ENCODE results near the gene CHRDL2.
A peak's percentile ranks its signal among the peaks of the same experiment; 100 is the strongest.
"Not testable (repeated sequence)": the region's sequence is repeated elsewhere in the genome, so short reads cannot be mapped to it uniquely, and the experiment has no call there.

CHRDL2 gene, protein sequence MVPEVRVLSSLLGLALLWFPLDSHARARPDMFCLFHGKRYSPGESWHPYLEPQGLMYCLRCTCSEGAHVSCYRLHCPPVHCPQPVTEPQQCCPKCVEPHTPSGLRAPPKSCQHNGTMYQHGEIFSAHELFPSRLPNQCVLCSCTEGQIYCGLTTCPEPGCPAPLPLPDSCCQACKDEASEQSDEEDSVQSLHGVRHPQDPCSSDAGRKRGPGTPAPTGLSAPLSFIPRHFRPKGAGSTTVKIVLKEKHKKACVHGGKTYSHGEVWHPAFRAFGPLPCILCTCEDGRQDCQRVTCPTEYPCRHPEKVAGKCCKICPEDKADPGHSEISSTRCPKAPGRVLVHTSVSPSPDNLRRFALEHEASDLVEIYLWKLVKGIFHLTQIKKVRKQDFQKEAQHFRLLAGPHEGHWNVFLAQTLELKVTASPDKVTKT

DNA sequence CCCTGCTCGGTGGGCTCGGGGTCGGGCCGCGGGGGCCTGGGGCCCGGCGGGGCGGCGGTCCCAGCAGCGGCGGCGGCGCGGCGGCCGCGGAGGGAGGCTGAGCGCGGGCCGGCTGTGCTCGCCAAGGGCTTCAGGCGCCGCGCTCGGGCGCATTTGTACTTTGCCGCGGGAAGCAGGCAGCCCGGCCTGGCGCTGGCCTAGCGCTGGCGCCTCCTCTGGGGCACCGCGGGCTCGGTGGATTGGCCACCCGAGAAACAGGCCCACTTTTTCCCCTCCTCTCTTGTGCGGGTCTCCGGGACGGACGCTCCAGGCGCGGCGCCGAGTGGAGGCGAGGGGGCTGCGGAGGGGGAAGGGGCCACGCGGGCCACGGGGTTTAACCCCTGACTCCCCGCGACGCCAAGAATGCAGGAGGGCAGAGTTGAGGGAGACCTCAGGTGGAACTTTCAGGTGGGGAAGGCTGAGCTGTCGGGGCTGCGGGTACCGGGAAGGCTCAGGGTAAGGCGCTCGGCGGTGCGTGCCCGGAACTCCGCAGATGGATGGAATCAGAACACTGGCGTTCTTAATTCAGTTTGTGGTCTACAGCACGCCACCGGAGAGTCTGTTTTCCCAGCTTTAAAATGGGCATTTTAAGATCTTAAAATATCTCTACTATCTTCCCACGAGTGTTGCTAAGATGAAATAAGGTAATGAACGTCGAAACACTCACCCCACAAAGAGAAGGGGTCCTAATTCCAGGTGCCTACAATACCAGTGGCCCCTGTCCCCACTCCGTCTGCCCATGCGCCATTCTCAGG is at the start of gene CHRDL2:
Gene CHRDL2, minus strand, starts transcription at position 126 of the 794 bp plus-strand sequence. CDS start 538 bp downstream, outside the sequence.
- DNase-seq (ENCODE audit: low read depth) = no peak

- no peak for DNase-seq (ENCODE audit: low read depth)
Measured at GRCh38 chr11:74780248-74781005, 49.2 kb upstream of the CHRDL2 start.

DNA sequence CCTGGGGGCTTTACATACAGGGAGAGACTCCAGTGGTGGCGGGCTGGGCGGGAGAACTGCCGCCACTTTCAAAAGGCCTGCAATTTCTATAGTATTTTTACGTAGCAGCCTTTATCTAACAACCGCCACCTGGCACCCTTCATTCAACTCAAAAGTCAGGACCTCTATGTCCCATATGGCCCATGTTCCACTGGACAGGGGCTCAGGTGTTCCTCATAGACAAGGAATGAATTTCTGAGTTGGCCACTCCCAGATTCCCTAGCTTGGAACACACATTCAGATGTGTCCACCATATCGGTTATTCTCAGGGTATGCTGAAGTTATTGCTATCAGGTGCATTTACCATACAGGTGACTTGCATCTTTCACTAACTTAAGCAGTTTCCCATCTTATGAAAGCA is 47.4 kb upstream of the CHRDL2 start:
- no peak for DNase-seq (ENCODE audit: low read depth)

DNA sequence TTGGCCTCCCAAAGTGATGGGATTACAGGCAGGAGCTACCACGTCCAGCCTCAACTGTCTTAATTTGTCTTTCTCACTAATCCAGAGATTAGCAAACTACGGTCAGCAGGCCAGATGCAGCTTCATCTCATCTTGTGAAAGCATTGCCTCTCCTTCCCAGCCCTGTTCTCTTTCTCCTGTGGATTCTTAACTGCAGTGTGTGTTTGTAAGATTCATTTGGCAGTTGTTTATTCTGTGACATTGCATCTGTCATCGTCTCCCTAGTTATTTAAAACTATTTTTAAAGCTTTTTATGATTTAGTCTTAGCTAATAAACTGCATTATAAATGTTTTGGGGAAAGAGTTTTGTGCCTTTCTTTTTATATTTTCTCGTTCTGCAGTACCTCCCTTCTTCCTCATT is 46.7 kb upstream of the CHRDL2 start:
- no peak for DNase-seq (ENCODE audit: low read depth)

GRCh38 chr11:74777038-74777437 is 45.8 kb upstream of the CHRDL2 start:
- no peak for DNase-seq (ENCODE audit: low read depth)

- DNase-seq (ENCODE audit: low read depth) = no peak
Measured at GRCh38 chr11:74776546-74776945, 45.3 kb upstream of the CHRDL2 start.

- no peak for DNase-seq (ENCODE audit: low read depth)
Measured at GRCh38 chr11:74775762-74776161, 44.5 kb upstream of the CHRDL2 start.

- no peak for DNase-seq (ENCODE audit: low read depth)
Measured at GRCh38 chr11:74773476-74773875, 42.2 kb upstream of the CHRDL2 start.

DNA sequence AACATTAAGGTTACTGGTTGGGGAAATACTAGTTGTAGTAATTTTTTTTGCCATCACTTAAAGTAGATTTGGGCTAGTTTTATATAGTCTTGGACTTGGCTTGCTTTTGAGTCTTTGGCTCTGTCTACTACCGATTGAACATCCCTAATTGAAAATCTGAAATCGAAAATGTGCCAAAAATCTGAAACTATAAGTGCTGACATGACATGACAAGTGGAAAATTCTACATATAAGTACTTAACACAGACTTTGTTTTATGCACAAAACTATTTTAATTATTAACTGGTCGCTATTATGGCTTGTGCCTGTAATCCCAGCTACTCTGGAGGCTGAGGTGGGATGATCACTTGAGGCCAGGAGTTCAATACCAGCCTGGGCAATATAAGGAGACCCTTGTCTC is 39.9 kb upstream of the CHRDL2 start:
- no peak for DNase-seq (ENCODE audit: low read depth)

DNA sequence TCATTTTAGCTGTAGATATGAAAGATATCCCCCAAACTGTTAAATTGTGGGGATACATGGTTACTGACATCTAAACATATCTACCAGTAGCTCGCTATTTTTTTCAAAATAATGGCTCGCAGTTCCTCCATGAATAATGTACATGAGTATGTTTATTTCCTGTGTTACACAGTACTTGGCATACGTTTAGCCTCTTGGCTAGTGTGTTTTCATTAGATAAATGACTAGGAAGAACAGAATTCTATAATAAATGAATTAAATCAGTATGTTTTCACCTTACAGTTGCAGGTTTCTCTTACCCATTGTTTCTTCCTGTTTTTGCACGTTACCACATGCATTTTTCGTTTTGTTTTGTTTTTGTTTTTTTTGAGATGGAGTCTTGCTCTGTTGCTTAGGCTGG is 39.2 kb upstream of the CHRDL2 start:
- DNase-seq (ENCODE audit: low read depth) = no peak

DNA sequence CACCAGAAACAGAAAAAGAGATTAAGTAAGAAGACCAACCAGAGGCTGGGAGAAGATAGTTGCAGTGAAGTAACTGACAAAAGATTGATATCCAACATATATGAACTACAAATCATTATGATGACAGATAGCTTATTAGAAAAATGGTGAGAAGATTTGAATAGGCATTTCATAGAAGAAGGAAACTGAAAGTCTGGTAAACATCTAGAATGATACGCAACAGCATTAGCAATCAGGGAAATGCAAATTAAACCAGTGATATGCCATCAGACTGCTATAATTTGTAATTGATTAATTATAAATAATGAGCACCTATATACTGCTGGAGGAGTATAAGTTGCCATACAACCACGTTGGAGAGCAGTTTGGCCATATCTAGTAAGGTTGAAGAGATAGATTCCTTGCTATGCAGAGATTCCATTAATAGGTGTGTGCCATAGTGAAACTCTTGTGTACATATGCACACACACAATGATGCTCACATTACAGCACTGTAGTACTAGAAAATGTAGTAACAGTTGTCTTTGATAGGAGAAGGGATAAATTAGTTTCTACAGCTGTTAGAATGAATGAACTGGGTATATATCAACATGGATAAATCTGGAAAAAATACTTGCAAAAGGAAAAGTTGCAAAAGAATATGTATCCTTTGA is 38.0 kb upstream of the CHRDL2 start:
- DNase-seq (ENCODE audit: low read depth) = no peak

GRCh38 chr11:74768172-74768651 is 37.0 kb upstream of the CHRDL2 start:
- DNase-seq (ENCODE audit: low read depth) = not testable (repeated sequence)

- no peak for DNase-seq (ENCODE audit: low read depth)
Measured at GRCh38 chr11:74766905-74767304, 35.7 kb upstream of the CHRDL2 start.

GRCh38 chr11:74756571-74756970 is 25.3 kb upstream of the CHRDL2 start:
- DNase-seq (ENCODE audit: low read depth) = no peak

GRCh38 chr11:74755395-74755995 is 24.3 kb upstream of the CHRDL2 start:
- DNase-seq (ENCODE audit: low read depth) = no peak

DNA sequence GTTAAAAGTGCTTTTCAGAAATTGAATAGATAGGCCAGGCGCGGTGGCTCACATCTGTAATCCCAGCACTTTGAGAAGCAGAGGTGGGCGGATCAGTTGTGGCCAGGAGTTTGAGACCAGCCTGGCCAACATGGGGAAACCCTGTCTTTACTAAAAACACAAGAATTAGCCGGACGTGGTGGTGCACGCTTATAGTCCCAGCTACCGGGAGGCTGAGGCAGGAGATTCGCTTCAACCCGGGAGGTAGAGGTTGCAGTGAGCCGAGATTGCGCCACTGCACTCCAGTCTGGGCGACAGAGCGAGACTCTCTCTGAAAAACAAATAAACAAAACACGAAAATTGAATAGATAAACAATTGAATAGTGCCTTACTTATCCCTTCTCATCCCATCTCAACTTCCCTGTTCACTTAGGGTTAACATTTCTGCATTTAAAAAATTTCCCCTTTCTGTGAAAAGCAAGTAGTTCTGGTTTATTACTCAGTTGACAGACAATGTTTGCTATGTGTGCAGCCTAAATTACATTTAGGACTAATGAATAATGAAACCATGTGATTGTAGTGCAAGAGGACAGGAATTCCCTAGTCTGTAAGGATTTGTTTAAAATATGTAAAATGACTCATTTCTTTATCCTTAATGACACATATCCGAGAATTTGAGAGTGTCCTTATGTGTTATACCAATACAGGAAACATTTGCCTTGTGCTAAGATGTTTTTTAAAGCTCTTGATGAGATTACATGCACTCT is 23.5 kb upstream of the CHRDL2 start:
- DNase-seq (ENCODE audit: low read depth) = no peak

DNA sequence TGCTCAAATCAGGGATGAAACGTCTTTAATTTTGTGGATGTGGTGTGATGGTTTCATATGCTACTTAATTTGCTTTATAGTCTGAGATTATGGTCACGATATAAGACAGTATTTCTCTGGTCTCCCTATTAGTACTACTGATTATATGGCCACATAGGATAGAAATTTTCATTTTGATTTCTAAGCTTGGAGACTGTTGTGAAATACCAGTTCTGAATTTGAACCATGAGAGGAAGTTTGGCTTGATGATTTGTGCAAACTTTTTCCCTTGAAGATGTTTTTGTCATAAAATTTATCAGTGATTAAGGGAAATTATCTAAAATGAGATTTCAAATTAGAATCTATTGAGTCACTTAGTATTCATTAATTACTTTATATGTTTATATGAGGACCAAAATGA is 20.1 kb upstream of the CHRDL2 start:
- DNase-seq (ENCODE audit: low read depth) = no peak

- DNase-seq (ENCODE audit: low read depth) = not testable (repeated sequence)
Measured at GRCh38 chr11:74750598-74750997, 19.4 kb upstream of the CHRDL2 start.

DNA sequence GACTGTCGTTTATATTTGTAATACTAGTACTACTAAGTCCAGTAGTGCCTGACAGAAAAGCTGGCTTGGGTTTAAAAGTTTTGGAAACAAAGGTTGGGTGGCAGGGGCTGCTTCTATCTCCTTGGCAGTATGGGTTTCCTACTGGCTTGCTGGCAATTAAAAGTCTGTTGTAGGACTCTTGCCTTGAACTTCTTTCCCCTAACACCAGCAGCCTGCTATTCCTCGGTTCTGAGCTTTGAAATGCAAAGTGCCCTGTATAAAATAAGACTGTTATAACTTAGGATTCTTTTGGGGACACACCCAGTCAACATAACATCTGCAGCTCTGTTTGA is 18.7 kb upstream of the CHRDL2 start:
- no peak for DNase-seq (ENCODE audit: low read depth)

DNA sequence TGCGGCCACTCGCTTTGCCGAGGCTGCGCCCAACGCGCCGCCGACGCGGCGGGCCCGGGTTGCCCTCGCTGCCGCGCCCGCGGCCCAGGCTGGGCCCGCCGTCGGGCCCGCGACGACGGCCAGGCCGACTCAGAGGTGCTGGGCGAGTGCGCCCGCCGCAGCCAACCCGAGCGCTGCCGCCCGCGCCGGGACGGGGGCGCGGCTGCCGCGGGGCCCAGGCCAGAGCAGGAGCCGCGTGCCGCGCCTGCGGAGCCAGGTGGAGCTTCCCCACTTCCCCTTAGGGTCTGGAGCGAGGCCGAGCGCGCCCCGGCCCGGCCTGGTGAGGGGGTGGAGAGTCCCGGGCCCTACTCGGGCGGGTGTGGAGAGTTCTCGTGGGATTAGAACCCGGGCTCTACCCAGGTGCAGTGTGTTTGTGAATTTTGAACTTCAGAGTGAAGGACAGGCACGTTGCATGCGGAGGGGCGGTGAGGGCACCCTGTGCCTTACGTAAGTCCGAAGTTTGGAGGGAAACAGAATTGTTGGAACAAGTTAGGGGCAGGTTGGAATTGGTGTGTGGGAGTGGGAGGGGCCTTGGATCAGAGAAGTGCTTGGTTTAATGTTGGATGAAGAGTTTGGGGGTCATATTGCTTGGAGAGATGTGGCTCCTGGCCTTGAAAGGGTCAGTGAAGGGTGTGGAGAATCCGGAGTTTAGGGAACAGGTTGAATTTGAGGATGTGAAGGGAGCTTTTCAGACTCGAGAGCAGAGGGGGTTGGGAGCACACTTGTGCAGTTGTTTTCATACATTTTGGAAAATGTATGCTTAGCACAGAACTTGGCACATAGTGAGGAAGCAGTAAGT is 18.1 kb upstream of the CHRDL2 start:
- DNase-seq (ENCODE audit: low read depth) = peak; percentile 28

Measured in T-helper 22 cell (primary cell).